GM21723 (cell line): ENCODE results near the gene UBXN1.
"Not testable (repeated sequence)": the region's sequence is repeated elsewhere in the genome, so short reads cannot be mapped to it uniquely, and the experiment has no call there.

Source experiments
- ATAC-seq: cut with Tn5 transposase; IDR thresholded peaks from one replicate; pipeline ENCODE4 v1.9.1; 2021; ENCODE audit warnings: mild to moderate bottlenecking, moderate library complexity; ENCODE audit not compliant: unreplicated experiment

The UBXN1 gene

GRCh38 chr11:62673196-62673525 is 5.7 kb downstream of the UBXN1 start:
- no peak for ATAC-seq

DNA sequence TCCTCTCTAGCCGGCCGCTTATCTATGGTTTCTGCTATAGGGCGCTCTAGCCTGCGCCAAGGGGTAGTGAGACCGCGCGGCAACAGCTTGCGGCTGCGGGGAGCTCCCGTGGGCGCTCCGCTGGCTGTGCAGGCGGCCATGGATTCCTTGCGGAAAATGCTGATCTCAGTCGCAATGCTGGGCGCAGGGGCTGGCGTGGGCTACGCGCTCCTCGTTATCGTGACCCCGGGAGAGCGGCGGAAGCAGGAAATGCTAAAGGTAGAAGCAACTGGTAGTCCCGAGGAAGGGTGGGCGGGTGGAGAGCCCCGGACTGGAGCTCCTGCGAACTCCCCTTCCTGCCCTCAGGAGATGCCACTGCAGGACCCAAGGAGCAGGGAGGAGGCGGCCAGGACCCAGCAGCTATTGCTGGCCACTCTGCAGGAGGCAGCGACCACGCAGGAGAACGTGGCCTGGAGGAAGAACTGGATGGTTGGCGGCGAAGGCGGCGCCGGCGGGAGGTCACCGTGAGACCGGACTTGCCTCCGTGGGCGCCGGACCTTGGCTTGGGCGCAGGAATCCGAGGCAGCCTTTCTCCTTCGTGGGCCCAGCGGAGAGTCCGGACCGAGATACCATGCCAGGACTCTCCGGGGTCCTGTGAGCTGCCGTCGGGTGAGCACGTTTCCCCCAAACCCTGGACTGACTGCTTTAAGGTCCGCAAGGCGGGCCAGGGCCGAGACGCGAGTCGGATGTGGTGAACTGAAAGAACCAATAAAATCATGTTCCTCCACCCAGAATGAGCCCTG is 7.1 kb downstream of the UBXN1 start, which contains the start of the genes LBHD1 and UQCC3:
Gene LBHD1 (minus strand): TSS at position 660 of the 782 bp plus-strand sequence. CDS start 2,236 bp downstream, outside the sequence.
Gene UQCC3 (plus strand): TSS at position 66 of the 782 bp plus-strand sequence. CDS start 73 bp downstream, at position 139.
- peak; percentile 62 for ATAC-seq

GRCh38 chr11:62671236-62671607 is 7.7 kb downstream of the UBXN1 start:
- peak; percentile 16 for ATAC-seq

DNA sequence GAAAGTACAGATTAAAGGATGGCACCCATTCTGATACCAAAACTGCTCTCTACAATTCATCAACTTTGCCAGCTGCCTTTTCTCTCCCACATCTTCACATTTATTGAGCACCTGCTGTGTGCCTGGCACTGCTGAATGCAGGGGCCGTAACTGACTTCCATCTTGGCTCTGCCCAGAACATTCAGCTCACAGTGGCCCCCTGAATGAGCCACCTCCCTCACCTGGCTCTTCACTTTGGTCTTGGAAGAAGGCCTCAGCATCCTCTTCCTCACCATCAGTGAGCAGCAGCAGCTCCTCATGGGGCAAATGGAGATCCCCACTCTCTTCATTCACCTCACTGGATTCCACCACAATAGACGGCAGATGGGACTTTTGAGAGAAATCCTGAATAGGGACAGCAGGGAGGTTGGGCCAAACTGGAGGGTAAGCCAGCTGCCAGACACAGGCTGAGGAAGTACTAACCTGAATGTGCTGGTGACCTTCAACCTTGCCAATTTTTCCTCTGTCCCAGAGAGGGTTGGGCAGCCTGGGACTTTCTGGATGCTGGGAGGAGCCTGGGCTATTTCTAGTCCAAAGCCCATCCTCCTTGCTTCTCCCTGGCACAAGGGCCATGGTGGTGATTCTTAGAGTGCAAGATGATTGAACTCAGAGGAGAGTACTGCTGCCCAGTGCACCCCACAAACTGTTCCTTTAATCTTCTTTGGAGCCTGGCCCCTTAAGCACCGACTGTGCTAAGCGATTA is 9.3 kb downstream of the UBXN1 start:
- no peak for ATAC-seq

- ATAC-seq: no peak
Observed at GRCh38 chr11:62667460-62667859, 11.4 kb downstream of the UBXN1 start.

GRCh38 chr11:62666259-62666926 is 12.5 kb downstream of the UBXN1 start:
- no peak for ATAC-seq

DNA sequence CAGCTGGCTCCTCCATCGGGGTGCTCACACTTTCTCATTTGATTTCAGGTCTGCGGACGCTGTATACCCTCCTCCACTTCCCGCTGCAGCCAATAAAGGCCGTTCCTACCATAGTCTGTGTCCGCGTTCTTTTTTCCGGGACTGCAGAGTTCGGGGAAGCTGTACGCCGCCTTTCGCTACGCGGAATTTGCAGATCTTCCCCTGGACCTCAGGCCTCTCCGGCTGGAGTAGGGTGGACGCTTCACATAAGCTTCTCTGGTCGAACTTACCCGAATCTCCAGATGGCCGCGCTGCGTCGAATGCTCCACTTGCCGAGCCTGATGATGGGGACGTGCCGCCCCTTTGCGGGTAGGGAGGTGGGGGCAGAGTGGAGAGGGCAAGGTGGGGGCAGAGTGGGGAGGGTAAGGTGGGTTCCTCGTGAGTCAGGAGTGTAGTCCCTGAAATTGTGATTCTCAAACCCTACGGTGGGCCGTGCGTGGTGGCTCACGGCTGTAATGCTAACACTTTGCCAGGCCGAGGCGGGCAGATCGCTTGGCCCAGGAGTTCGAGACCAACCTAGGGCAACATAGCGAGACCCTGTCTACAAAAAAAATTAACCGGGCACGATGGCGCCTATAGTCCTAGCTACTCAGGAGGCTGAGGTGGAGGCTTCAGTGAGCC is 13.1 kb downstream of the UBXN1 start:
- peak; percentile 20 for ATAC-seq

DNA sequence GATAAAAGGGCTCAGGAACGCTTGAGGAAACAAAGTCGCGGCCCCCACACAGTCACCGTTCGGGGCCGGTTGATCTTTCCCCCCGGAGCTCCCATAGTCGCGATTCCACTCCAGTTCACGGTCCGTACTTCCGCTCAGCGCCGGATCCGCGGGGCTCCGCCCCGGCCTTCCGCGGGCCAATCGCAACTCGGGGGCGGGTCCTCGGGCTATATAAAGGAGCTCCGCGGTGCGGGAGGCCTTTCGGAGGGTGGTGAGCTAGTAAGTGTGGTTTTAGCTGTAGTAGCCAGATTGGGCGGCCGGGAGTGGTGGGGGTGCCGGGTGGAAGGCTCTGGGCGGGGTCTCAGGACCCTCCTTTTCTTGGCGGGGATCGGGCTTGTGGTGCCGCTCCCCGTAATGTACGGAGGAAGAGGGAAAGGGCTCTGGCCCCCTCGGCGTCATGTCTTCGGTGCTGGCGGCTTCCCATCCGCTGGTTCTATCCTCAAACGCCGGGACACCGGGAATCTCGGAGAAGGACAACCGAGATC is 13.7 kb downstream of the UBXN1 start, which contains the start of the genes C11orf98 and CSKMT:
Gene C11orf98 (minus strand): TSS at position 136 of the 524 bp plus-strand sequence. CDS start 41 bp downstream, at position 95.
Gene CSKMT (plus strand): TSS at position 238 of the 524 bp plus-strand sequence. CDS start 568 bp downstream, outside the sequence.
- peak; percentile 80 for ATAC-seq

- peak; percentile 30 for ATAC-seq
Observed at GRCh38 chr11:62664405-62665074, 14.3 kb downstream of the UBXN1 start.

DNA sequence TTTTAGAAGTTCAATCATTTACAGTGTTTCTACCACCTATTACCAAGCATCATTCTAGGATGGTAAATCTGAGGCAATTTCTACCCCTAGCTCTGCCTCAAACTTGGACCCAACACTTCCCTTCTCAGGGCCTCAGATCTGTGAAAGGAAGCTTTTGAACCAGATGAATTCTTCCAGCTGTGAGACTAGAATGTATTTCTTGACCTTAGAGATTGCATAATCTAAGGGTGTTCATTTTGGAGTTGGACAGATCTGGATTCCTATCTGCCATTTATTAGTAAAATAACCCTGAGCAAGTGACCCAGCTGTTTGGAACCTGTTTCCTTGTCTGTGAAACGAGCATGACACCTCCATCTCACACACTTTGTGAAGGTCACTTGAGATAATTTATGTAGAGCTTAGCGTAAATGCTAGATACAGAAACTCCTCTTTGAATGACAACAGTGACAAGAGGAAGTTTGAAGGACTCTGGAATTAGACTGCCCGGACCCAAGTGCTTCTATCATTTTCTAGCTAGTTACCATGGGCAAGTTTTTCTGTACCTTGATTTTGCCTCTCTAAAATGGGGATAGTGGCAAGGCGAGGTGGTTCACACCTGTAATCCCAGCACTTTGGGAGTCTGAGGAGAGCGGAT is 22.0 kb downstream of the UBXN1 start:
- no peak for ATAC-seq

DNA sequence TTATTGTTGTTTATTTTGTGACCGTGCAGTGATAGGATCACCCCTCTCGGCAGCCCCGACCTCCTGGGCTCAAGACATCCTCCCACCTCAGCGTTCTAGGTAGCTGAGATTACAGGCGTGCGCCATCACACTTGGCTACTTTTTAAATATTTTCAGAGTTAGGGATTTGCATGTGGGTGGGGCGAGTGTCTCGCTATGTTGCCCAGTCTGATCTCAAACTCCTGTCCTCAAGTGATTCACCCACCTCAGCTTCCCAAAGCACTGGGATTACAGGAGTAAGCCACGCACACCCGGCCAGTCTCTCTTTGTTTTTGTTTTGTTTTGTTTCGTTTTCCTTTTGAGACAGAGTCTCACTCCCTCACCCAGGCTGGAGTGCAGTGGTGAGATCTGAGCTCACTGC is 24.6 kb downstream of the UBXN1 start:
- no peak for ATAC-seq

GRCh38 chr11:62652161-62653006 is 26.5 kb downstream of the UBXN1 start:
- ATAC-seq: peak; percentile 23

GRCh38 chr11:62650283-62650682 is 28.6 kb downstream of the UBXN1 start:
- ATAC-seq: not testable (repeated sequence)

- no peak for ATAC-seq
Observed at GRCh38 chr11:62649486-62649885, 29.4 kb downstream of the UBXN1 start.

DNA sequence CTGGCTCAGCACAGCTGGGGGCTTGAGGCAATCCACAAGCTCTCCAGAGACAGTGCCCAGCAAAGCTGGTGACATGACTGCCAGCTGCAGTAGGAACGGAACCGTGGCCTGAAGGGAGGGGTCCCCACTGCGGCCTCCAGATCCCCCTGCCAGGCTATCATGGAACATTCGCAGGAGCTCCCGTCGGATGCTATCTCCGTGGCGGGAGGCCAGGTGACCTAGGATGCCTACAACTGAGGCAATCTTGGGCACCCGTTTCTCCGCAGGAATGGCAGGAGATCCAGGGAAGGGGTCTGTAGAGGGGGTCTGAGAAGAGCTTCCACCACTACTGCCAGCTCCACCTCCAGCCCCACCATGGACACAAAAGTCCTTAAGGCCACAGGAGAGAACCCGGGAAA is 29.9 kb downstream of the UBXN1 start:
- ATAC-seq: no peak

- ATAC-seq: no peak
Observed at GRCh38 chr11:62648185-62648966, 30.5 kb downstream of the UBXN1 start.

- ATAC-seq: no peak
Observed at GRCh38 chr11:62647609-62648005, 31.3 kb downstream of the UBXN1 start.
